HEK293T (cell line): ENCODE results near the gene RNU6-1.

Source experiments
- CTCF ChIA-PET: fragments of 350-600 bp; formaldehyde crosslinking; extraction: SDS; loops from one replicate; lab custom pipeline; 2021; ENCODE audit warnings: antibody characterized with exemption, inconsistent platforms; lab: Yijun Ruan, JAX
- POLR2A ChIA-PET: fragments of 350-600 bp; formaldehyde crosslinking; extraction: SDS; loops from one replicate; lab custom pipeline; 2020; ENCODE audit warnings: antibody characterized with exemption, inconsistent platforms; lab: Yijun Ruan, JAX
- DNase-seq: peaks from one replicate; pipeline ENCODE4 v3.0.0; 2012; ENCODE audit warnings: mixed read lengths; ENCODE audit errors: extremely low spot score
- ARNT ChIP-seq: fragments of 450-650 bp; IDR thresholded peaks from 2 replicates; pipeline ENCODE4 v1.6.1; 2017; ENCODE audit warnings: mild to moderate bottlenecking
- BHLHE40 ChIP-seq: fragments of 450-650 bp; IDR thresholded peaks from 2 replicates; pipeline ENCODE4 v1.6.1; 2016; ENCODE audit warnings: mild to moderate bottlenecking, moderate library complexity, borderline replicate concordance
- CTBP1 ChIP-seq: fragments of 450-650 bp; IDR thresholded peaks from 2 replicates; pipeline ENCODE4 v1.6.1; 2016; ENCODE audit warnings: borderline replicate concordance
- ELF4 ChIP-seq: fragments of 450-650 bp; IDR thresholded peaks from 2 replicates; pipeline ENCODE4 v1.6.1; 2017; ENCODE audit warnings: antibody characterized with exemption
- FOXA1 ChIP-seq: fragments of 450-650 bp; IDR thresholded peaks from 2 replicates; pipeline ENCODE4 v1.6.1; 2016; ENCODE audit warnings: mild to moderate bottlenecking
- FOXK2 ChIP-seq: fragments of 450-650 bp; IDR thresholded peaks from 2 replicates; pipeline ENCODE4 v1.6.1; 2016; ENCODE audit warnings: mild to moderate bottlenecking
- FOXM1 ChIP-seq: fragments of 450-650 bp; IDR thresholded peaks from 2 replicates; pipeline ENCODE4 v1.6.1; 2017; ENCODE audit warnings: mild to moderate bottlenecking, borderline replicate concordance
- HDGF ChIP-seq: fragments of 450-650 bp; IDR thresholded peaks from 2 replicates; pipeline ENCODE4 v1.6.1; 2017; ENCODE audit warnings: antibody characterized with exemption, borderline replicate concordance
- L3MBTL2 ChIP-seq: fragments of 450-650 bp; conservative IDR thresholded peaks from 2 replicates; pipeline ENCODE4 v1.6.1; 2016; ENCODE audit warnings: mild to moderate bottlenecking
- LEF1 ChIP-seq: fragments of 450-650 bp; IDR thresholded peaks from 2 replicates; pipeline ENCODE4 v1.6.1; 2017; ENCODE audit warnings: mild to moderate bottlenecking, borderline replicate concordance
- NFRKB ChIP-seq: fragments of 450-650 bp; IDR thresholded peaks from 2 replicates; pipeline ENCODE4 v1.6.1; 2016; ENCODE audit warnings: mild to moderate bottlenecking, moderate library complexity
- PKNOX1 ChIP-seq: fragments of 450-650 bp; IDR thresholded peaks from 2 replicates; pipeline ENCODE4 v1.6.1; 2016
- SP1 ChIP-seq: fragments of 450-650 bp; IDR thresholded peaks from 2 replicates; pipeline ENCODE4 v1.6.1; 2017
- SUZ12 ChIP-seq: fragments of 450-650 bp; IDR thresholded peaks from 2 replicates; pipeline ENCODE4 v1.6.1; 2016; ENCODE audit warnings: mild to moderate bottlenecking
- TARDBP ChIP-seq: fragments of 450-650 bp; IDR thresholded peaks from 2 replicates; pipeline ENCODE4 v1.6.1; 2016
- ZNF384 ChIP-seq: fragments of 450-650 bp; IDR thresholded peaks from 2 replicates; pipeline ENCODE4 v1.6.1; 2016

RNU6-1 gene

GRCh38 chr15:67878712-67879206, 38.9 kb upstream of the RNU6-1 start:
- ChIA-PET CTCF (no interaction called here), POLR2A (no interaction called here)
- TF ChIP-seq SP1 (no peak), FOXM1 (no peak), LEF1 (no peak), TARDBP (no peak)
- no peak for DNase-seq

GRCh38 chr15:67873777-67874176, 33.9 kb upstream of the RNU6-1 start:
- CTCF ChIA-PET, result interaction anchor here (3.6 kb wide), 1 partner anchor 10 kb away, joined by 13 read pairs; no protein-coding TSS in a partner anchor

GRCh38 chr15:67870868-67871408, 31.1 kb upstream of the RNU6-1 start:
- DNase-seq, result no peak
- no peak for TF ChIP-seq NFRKB
- TF ChIP-seq LEF1, result no peak
- no peak for TF ChIP-seq FOXK2
- no peak for TF ChIP-seq TARDBP
- TF ChIP-seq PKNOX1, result no peak
- no peak for TF ChIP-seq FOXA1
- TF ChIP-seq FOXM1, result no peak
- TF ChIP-seq BHLHE40, result no peak
- no peak for TF ChIP-seq SUZ12
- TF ChIP-seq ZNF384, result no peak
- TF ChIP-seq ARNT, result no peak
- TF ChIP-seq SP1, result no peak
- no peak for TF ChIP-seq CTBP1
- no peak for TF ChIP-seq L3MBTL2
- no peak for TF ChIP-seq ELF4
- no peak for TF ChIP-seq HDGF
- ChIA-PET POLR2A (no interaction called here), CTCF (no interaction called here)

More at GRCh38 chr15:67873777-67874176, 33.9 kb upstream of the RNU6-1 start:
- no peak for DNase-seq
- TF ChIP-seq CTBP1 (no peak), HDGF (no peak), SP1 (no peak), LEF1 (no peak), ZNF384 (no peak), FOXM1 (no peak)
- POLR2A ChIA-PET, result no interaction called here

DNA sequence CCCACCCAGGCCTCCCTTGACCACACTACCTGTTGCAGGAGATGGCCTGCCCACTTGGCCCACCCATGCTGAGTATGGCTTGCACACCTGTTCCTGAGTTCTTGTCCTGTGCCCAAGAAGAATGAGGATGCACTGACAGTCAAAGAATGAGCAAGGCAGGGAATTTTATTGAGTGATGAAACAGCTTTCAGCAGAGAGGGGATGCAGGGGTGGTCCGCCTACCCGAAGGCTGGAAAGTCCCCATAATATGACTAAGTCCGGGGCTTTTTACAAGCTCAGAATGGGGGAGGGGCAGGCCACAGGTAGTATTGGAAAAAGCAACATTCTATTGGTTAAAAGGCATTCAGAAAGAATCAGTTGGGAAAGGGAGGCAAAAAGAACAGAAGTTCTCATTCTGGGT, 29.9 kb upstream of the RNU6-1 start:
- ChIA-PET CTCF (no interaction called here), POLR2A (no interaction called here)
- TF ChIP-seq TARDBP (no peak), NFRKB (no peak), HDGF (no peak), SUZ12 (no peak), ZNF384 (no peak)
- no peak for DNase-seq

GRCh38 chr15:67865766-67866165, 25.9 kb upstream of the RNU6-1 start:
- no peak for DNase-seq
- POLR2A ChIA-PET, result no interaction called here
- TF ChIP-seq CTBP1, result no peak
- no peak for TF ChIP-seq FOXM1
- no peak for TF ChIP-seq HDGF
- no peak for TF ChIP-seq TARDBP
- TF ChIP-seq ZNF384, result no peak
- TF ChIP-seq SP1, result no peak
- TF ChIP-seq FOXK2, result no peak
- no peak for TF ChIP-seq FOXA1
- CTCF ChIA-PET, result no interaction called here

DNA sequence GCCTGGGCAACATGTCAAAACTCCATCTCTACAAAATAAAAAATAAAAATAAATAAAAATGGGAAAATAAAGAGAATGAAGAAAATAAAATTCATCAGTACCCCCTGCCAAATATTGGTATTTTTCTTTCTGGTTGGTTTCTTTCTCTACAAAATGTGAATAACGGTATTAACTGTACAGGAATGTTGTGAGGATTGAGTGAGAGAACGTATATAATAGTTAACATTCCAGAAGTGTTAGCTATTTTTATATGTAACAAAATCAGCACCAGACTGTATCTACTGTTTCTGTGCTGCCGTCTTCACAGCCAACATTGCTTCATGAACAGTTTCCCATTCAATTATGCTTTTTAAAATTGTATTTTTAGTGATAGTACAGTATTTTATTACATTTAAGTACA, 25.5 kb upstream of the RNU6-1 start:
- TF ChIP-seq CTBP1, result no peak
- TF ChIP-seq FOXK2, result no peak
- no peak for TF ChIP-seq LEF1
- TF ChIP-seq HDGF, result no peak
- no peak for TF ChIP-seq ELF4
- TF ChIP-seq TARDBP, result no peak
- TF ChIP-seq FOXA1, result no peak
- TF ChIP-seq PKNOX1, result no peak
- DNase-seq, result no peak
- ChIA-PET POLR2A (no interaction called here), CTCF (no interaction called here)

DNA sequence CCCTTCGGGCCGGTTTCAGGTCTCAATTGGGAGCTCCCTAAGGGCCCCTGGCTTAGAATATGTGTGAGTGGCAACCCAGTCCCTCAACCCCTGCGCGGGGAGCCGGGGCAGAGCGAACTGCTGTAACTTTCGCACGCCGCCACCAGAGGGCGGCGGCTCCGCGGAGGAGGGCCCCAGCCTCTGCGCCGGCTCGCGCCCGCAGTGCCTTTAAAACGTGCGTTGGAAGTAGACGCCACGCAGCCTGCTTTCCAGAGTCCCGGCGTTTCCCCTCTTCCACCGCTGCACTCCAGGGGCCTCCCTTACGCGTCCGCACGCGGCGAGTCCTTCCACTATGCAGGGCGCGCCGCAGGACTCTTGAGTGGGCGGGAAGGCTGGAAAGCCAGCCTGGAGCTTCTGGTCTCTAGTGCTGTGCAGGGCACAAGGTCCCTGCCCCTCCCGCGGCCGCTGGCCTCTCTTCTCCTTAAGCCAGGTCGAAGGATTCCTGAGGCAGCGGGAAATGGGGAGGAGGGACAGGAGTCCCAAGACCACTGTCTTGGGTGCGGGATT, 23.7 kb upstream of the RNU6-1 start:
- CTCF ChIA-PET, result interaction anchor here (0.6 to 2.5 kb wide), 14 partner anchors 11 to 1502 kb away, joined by 3 to 13 read pairs (median 4); no protein-coding TSS in a partner anchor
- peak; percentile 91 for TF ChIP-seq L3MBTL2
- TF ChIP-seq NFRKB, result no peak
- no peak for TF ChIP-seq LEF1
- no peak for TF ChIP-seq ZNF384
- no peak for TF ChIP-seq FOXA1
- no peak for TF ChIP-seq ARNT
- no peak for TF ChIP-seq ELF4
- POLR2A ChIA-PET, result interaction anchor here (0.7 to 0.9 kb wide), 3 partner anchors 21 to 191 kb away, joined by 3 to 6 read pairs (median 4); partner anchors contain the start of gene PIAS1
- peak; percentile 91 for DNase-seq
